Measurements from ENCODE around the gene PDE4B. TPM values are rescaled to one million over a fixed set of nuclear protein-coding genes. Genes with fewer than 3 reads are reported as not detected.

The PDE4B gene
- total RNA-seq, 1 experiment from 2014 or later: not detected

DNA sequence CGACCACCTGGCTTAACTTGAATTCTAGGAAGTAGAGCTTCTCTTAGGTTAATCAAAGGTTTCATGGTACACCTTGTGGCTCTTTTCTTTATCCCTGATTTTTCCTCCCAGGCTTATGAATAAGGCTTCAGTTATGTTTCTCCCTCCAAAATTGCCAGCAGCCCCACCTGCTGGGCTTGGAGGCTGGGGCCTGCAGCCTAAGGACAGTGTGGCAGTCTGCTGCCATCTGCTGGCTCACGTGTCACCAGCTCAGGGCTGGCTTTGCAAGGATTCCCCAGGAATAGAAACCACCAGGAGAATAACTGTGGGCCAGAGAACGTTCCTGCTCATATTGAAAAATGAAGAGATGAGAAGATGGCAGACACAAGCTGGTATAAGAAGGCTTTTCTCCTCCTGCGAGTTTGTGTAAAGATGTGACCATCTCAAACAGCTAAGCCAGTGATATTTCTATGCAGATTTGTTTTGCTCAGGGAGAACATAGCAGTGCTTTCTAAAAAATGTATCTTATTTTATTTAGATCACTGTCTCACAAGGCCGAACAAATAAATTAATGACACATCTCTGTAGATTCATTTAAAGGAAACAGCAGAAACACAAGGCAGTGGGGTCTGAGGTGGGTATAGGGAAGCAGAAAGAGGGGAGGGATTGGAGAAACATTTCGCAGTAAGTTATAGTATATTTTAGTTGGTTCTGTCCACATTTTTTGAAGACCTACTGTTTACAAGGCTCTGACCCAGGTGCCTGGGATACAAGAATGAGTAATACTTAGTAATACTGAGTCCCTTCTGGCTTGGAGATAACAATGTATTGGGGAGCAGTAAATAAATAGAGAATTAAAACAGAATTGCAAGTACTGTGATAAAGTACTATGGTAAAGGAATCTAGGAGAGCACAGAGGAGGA is 450.2 kb downstream of the PDE4B start:
- intact Hi-C loops (cut with micrococcal nuclease; ENCODE audit: unreplicated experiment): loop anchor here (1.0 to 10.0 kb wide), 4 partner anchors 188 to 1006 kb away; no protein-coding TSS in a partner anchor
- Mint-ChIP-seq H3K27ac (ENCODE audit: unreplicated experiment) (no peak overlapping the region), H3K27me3 (ENCODE audit: insufficient read depth, unreplicated experiment) (peaks cover 8% of the 10 kb centered on the region), H3K9me3 (ENCODE audit: unreplicated experiment) (no peaks in the 10 kb centered on the region), H3K4me1 (ENCODE audit: low read depth, unreplicated experiment) (no peaks in the 10 kb centered on the region), H3K4me3 (ENCODE audit: unreplicated experiment) (no peak overlapping the region), H3K36me3 (ENCODE audit: insufficient read depth, unreplicated experiment) (no peaks in the 10 kb centered on the region)
- H3K9me3 ChIP-seq: no peaks in the 10 kb centered on the region
- H3K4me1 ChIP-seq: no peaks in the 10 kb centered on the region
- peak; percentile 74 to 75 for DNase-seq
- H3K27me3 ChIP-seq (replicated peaks; ENCODE audit: control insufficient read depth, insufficient read depth, low read length): no peaks in the 10 kb centered on the region
- H3K4me3 ChIP-seq (ENCODE audit: low read depth, low read length): no peak overlapping the region
- ChIA-PET POLR2A (no interaction called here), CTCF (interaction anchor here (0.6 to 1.9 kb wide), 4 partner anchors 58 to 284 kb away, joined by 3 to 11 read pairs (median 3); no protein-coding TSS in a partner anchor)
- TF ChIP-seq, protein P1, sequence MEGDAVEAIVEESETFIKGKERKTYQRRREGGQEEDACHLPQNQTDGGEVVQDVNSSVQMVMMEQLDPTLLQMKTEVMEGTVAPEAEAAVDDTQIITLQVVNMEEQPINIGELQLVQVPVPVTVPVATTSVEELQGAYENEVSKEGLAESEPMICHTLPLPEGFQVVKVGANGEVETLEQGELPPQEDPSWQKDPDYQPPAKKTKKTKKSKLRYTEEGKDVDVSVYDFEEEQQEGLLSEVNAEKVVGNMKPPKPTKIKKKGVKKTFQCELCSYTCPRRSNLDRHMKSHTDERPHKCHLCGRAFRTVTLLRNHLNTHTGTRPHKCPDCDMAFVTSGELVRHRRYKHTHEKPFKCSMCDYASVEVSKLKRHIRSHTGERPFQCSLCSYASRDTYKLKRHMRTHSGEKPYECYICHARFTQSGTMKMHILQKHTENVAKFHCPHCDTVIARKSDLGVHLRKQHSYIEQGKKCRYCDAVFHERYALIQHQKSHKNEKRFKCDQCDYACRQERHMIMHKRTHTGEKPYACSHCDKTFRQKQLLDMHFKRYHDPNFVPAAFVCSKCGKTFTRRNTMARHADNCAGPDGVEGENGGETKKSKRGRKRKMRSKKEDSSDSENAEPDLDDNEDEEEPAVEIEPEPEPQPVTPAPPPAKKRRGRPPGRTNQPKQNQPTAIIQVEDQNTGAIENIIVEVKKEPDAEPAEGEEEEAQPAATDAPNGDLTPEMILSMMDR (IDR thresholded peaks at IDR 0.05; ENCODE audit: insufficient read depth in 1 of 2, low read depth in 1 of 2, low read length in 1 of 2, severe bottlenecking in 1 of 2, unreplicated experiment in 1 of 2): peak; percentile 84 to 97
- no peaks in the 10 kb centered on the region for H3K36me3 ChIP-seq (ENCODE audit: control insufficient read depth, insufficient read depth, low read length)
- no TSS peak for BruUV-seq (replicated peaks)

DNA sequence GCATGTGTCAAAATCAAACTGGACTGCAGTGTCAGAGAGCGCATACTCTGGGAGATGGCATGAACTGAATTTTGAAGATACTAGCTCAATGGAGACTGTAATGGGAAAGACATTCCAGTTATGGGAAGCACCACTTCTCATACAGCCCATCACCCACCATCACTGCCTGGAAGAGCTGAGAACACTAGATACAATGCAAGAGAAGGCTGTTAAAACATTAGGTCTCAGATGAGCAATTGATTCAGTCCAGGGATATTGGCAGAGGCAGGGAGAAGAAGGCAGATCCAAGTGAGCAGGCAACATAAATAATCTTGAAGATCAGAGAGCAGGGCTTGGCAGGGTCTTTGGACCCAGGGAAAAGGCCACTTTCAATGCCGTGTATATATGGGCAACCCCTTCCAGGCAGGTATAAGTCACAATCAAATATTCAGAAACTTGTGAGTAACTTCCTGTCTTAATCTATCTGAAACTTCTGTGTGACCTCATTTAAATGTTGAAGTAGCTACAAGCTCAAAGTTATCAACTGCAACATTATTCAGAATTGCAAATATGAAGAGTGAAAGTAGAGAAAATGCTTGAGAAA is 450.9 kb downstream of the PDE4B start:
- TF ChIP-seq, protein P1 (IDR thresholded peaks at IDR 0.05; ENCODE audit: insufficient read depth in 1 of 2, low read depth in 1 of 2, low read length in 1 of 2, severe bottlenecking in 1 of 2, unreplicated experiment in 1 of 2): no peak
- no peaks in the 10 kb centered on the region for H3K36me3 Mint-ChIP-seq (ENCODE audit: insufficient read depth, unreplicated experiment)
- no peaks in the 10 kb centered on the region for H3K4me1 ChIP-seq
- no peaks in the 10 kb centered on the region for H3K9me3 ChIP-seq
- H3K4me3 Mint-ChIP-seq (ENCODE audit: unreplicated experiment): no peak overlapping the region
- intact Hi-C loops (cut with micrococcal nuclease; ENCODE audit: unreplicated experiment): loop anchor here (5.0 to 10.0 kb wide), 3 partner anchors 189 to 1006 kb away; no protein-coding TSS in a partner anchor
- BruUV-seq (replicated peaks): no TSS peak
- ChIA-PET CTCF (interaction anchor here (1.3 kb wide), 1 partner anchor 285 kb away, joined by 3 read pairs; no protein-coding TSS in a partner anchor), POLR2A (no interaction called here)
- no peak for DNase-seq
- H3K4me1 Mint-ChIP-seq (ENCODE audit: low read depth, unreplicated experiment): no peaks in the 10 kb centered on the region
- H3K9me3 Mint-ChIP-seq (ENCODE audit: unreplicated experiment): no peaks in the 10 kb centered on the region
- H3K36me3 ChIP-seq (ENCODE audit: control insufficient read depth, insufficient read depth, low read length): no peaks in the 10 kb centered on the region
- H3K4me3 ChIP-seq (ENCODE audit: low read depth, low read length): no peak overlapping the region
- no peaks in the 10 kb centered on the region for H3K27me3 ChIP-seq (replicated peaks; ENCODE audit: control insufficient read depth, insufficient read depth, low read length)
- no peak overlapping the region for H3K27ac Mint-ChIP-seq (ENCODE audit: unreplicated experiment)
- peaks cover 5% of the 10 kb centered on the region for H3K27me3 Mint-ChIP-seq (ENCODE audit: insufficient read depth, unreplicated experiment)

DNA sequence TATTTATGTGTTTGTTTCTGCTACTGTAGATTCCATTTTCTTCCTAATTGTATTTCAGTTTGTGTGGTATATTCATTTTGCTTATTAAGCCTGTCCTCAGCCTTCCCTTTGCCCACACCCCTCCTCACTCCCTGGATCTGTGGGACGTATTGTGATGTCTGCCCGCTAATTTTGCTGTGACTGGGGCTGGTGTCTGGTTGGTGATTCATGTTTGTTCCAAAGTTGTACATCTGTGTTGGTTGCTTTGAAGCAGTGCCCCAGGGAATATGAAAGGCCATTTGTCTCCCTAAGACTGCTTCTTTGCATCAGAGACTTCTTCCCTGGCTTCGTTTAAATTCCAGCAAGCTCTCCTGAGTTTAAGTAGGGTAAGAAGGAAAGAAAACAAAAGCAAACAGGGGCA is 451.7 kb downstream of the PDE4B start:
- Histone ChIP-seq H3K27me3 (replicated peaks; ENCODE audit: control insufficient read depth, insufficient read depth, low read length) (no peaks in the 10 kb centered on the region), H3K4me3 (ENCODE audit: low read depth, low read length) (no peak overlapping the region), H3K9me3 (no peaks in the 10 kb centered on the region), H3K36me3 (ENCODE audit: control insufficient read depth, insufficient read depth, low read length) (no peaks in the 10 kb centered on the region), H3K4me1 (no peaks in the 10 kb centered on the region)
- BruUV-seq (replicated peaks): no TSS peak
- no peak for DNase-seq
- H3K4me1 Mint-ChIP-seq (ENCODE audit: low read depth, unreplicated experiment): no peaks in the 10 kb centered on the region
- POLR2A ChIA-PET: no interaction called here
- H3K27ac Mint-ChIP-seq (ENCODE audit: unreplicated experiment): no peak overlapping the region
- H3K36me3 Mint-ChIP-seq (ENCODE audit: insufficient read depth, unreplicated experiment): no peaks in the 10 kb centered on the region
- TF ChIP-seq, protein P1 (IDR thresholded peaks at IDR 0.05; ENCODE audit: insufficient read depth in 1 of 2, low read depth in 1 of 2, low read length in 1 of 2, severe bottlenecking in 1 of 2, unreplicated experiment in 1 of 2): no peak
- CTCF ChIA-PET: no interaction called here
- peaks cover 5% of the 10 kb centered on the region for H3K27me3 Mint-ChIP-seq (ENCODE audit: insufficient read depth, unreplicated experiment)
- H3K9me3 Mint-ChIP-seq (ENCODE audit: unreplicated experiment): no peaks in the 10 kb centered on the region
- no peak overlapping the region for H3K4me3 Mint-ChIP-seq (ENCODE audit: unreplicated experiment)
- intact Hi-C loops (cut with micrococcal nuclease; ENCODE audit: unreplicated experiment): loop anchor here (5.0 to 10.0 kb wide), 3 partner anchors 190 to 1007 kb away; no protein-coding TSS in a partner anchor
